Kidney (tissue), 14 donors: ENCODE measurements around the gene KLHL5. TPM values are rescaled to one million over a fixed set of nuclear protein-coding genes. Genes with fewer than 3 reads are reported as not detected.

Source experiments
- DNase-seq, 5 donors: peaks; one replicate each; pipeline ENCODE4 v3.0.0-alpha.2; 2013 to 2020
- FAIRE-seq: peaks from 2 replicates; lab custom pipeline; 2012; peaks lifted over from hg19 to GRCh38; lab: Jason Lieb, UNC
- H3K27ac ChIP-seq, 2 donors: one replicate each; pipeline ENCODE4 v1.7.0; 2013; ENCODE audit warnings: low read depth in 2 of 2, low read length in 2 of 2, inconsistent platforms in 1 of 2
- H3K27me3 ChIP-seq: one replicate; pipeline ENCODE4 v1.7.1; 2013; ENCODE audit warnings: low read length, inconsistent platforms; ENCODE audit not compliant: control insufficient read depth, insufficient read depth
- H3K36me3 ChIP-seq, 3 donors: one replicate each; pipeline versions ENCODE4 v1.7.0 to v1.7.1; 2013; ENCODE audit warnings: low read length in 3 of 3, control low read depth in 1 of 3, inconsistent platforms in 1 of 3; ENCODE audit not compliant: insufficient read depth in 3 of 3, control insufficient read depth in 2 of 3
- H3K4me1 ChIP-seq, 3 donors: one replicate each; pipeline versions ENCODE4 v1.7.0 to v1.7.1; 2013; ENCODE audit warnings: low read length in 3 of 3, inconsistent platforms in 1 of 3, low read depth in 1 of 3; ENCODE audit not compliant: control insufficient read depth in 2 of 3, insufficient read depth in 2 of 3
- H3K4me3 ChIP-seq, 3 donors: one replicate each; pipeline versions ENCODE4 v1.7.0 to v1.8.1; 2013; ENCODE audit warnings: low read length in 3 of 3, control low read depth in 1 of 3, inconsistent platforms in 1 of 3
- H3K9ac ChIP-seq, 3 donors: one replicate each; pipeline versions ENCODE4 v1.7.0 to v1.7.1; 2013; ENCODE audit warnings: low read length in 3 of 3, control low read depth in 1 of 3, inconsistent platforms in 1 of 3
- H3K9me3 ChIP-seq, 3 donors: one replicate each; pipeline versions ENCODE4 v1.7.0 to v1.7.1; 2013; ENCODE audit warnings: low read length in 3 of 3, control low read depth in 1 of 3, inconsistent platforms in 1 of 3; ENCODE audit not compliant: control insufficient read depth in 2 of 3, insufficient read depth in 1 of 3
- CTCF ChIP-seq: IDR thresholded peaks from 3 replicates; pipeline ENCODE4 v1.5.1; 2012; ENCODE audit warnings: mild to moderate bottlenecking, moderate library complexity, borderline replicate concordance; ENCODE audit not compliant: insufficient read depth; ENCODE audit errors: extremely low read depth
- intact Hi-C: fragments of 100-400 bp; cut with DNase I; formaldehyde crosslinking; loops from one replicate; pipeline ENCODE4 v1.11.1; 2022
- polyA plus RNA-seq: library from polyadenylated mRNA; stranded (reverse); fragments of 350-450 nt; fragmentation: Illumina TruSeq; extraction: RNeasy Lipid Tissue Mini Kit (QIAGEN cat#74804); gene quantifications from one replicate; pipeline ENCODE4 v1.2.3, GENCODE V29; 2014; ENCODE audit warnings: low read depth, low replicate concordance; ENCODE audit not compliant: insufficient read depth
- total RNA-seq: library from RNA; stranded (reverse); fragmentation: NEBNext Ultra II Directional; extraction: Animal tissue kit (Norgen Biotek cat#: 25700); gene quantifications from one replicate; pipeline ENCODE4 v1.2.1, GENCODE V29; 2021
- donor health status: control.
- donor health status: control.
- donor health status: control.
- donor health status: control.
- donor health status: control.
- donor health status: DM: yes; HTN: yes; CAD: no.
- donor health status: Normal renal cell carcinoma (clear cell type).

The KLHL5 gene
- total and polyA plus RNA-seq, 2 donors from 2014 or later = 12.2 to 47.8 TPM

- Histone ChIP-seq H3K9me3 (no peaks in the 10 kb centered on the region), H3K4me1 (no peaks in the 10 kb centered on the region), H3K27me3 (no peaks in the 10 kb centered on the region), H3K27ac (no peak overlapping the region), H3K36me3 (peaks cover 0 to 10% (median 9%) of the 10 kb centered on the region in 3 donors), H3K4me3 (no peak overlapping the region), H3K9ac (no peak overlapping the region)
- TF ChIP-seq CTCF = no peak
- DNase-seq (no peak), FAIRE-seq (no peak)
- intact Hi-C loops = no loop called here
Measured at GRCh38 chr4:39103291-39103690, 41.3 kb downstream of the KLHL5 start.

GRCh38 chr4:39104255-39104654 is 42.2 kb downstream of the KLHL5 start:
- Histone ChIP-seq H3K27ac (no peak overlapping the region), H3K27me3 (no peaks in the 10 kb centered on the region), H3K4me3 (no peak overlapping the region), H3K36me3 (peaks cover 0 to 9% (median 9%) of the 10 kb centered on the region in 3 donors), H3K9ac (no peak overlapping the region), H3K4me1 (no peaks in the 10 kb centered on the region), H3K9me3 (no peaks in the 10 kb centered on the region)
- DNase-seq = no peak
- intact Hi-C loops = no loop called here
- TF ChIP-seq CTCF = no peak
- no peak for FAIRE-seq

GRCh38 chr4:39106011-39106410 is 44.0 kb downstream of the KLHL5 start:
- intact Hi-C loops = no loop called here
- H3K27me3 ChIP-seq = no peaks in the 10 kb centered on the region
- FAIRE-seq = no peak
- no peaks in the 10 kb centered on the region for H3K4me1 ChIP-seq
- no peak overlapping the region for H3K4me3 ChIP-seq
- no peak overlapping the region for H3K9ac ChIP-seq
- no peaks in the 10 kb centered on the region for H3K9me3 ChIP-seq
- no peak overlapping the region for H3K27ac ChIP-seq
- peaks cover 0 to 9% (median 7%) of the 10 kb centered on the region in 3 donors for H3K36me3 ChIP-seq
- no peak for DNase-seq
- no peak for TF ChIP-seq CTCF

GRCh38 chr4:39114436-39114835 is 52.4 kb downstream of the KLHL5 start:
- H3K36me3 ChIP-seq = peaks cover 0 to 18% (median 10%) of the 10 kb centered on the region in 3 donors

More at GRCh38 chr4:39114436-39114835, 52.4 kb downstream of the KLHL5 start:
- Histone ChIP-seq H3K9me3 (no peaks in the 10 kb centered on the region), H3K4me1 (no peaks in the 10 kb centered on the region), H3K27me3 (no peaks in the 10 kb centered on the region), H3K9ac (no peak overlapping the region), H3K27ac (no peak overlapping the region), H3K4me3 (no peak overlapping the region)
- no peak for FAIRE-seq
- no peak for TF ChIP-seq CTCF
- DNase-seq = no peak
- intact Hi-C loops = no loop called here
